AG09309 (cell line): Measurements from ENCODE around the gene BEST4.
"Not testable (repeated sequence)": the region's sequence is repeated elsewhere in the genome, so short reads cannot be mapped to it uniquely, and the experiment has no call there.

Experiments
- DNase-seq: peaks from one replicate; pipeline ENCODE4 v3.0.0-alpha.2; 2010; ENCODE audit warnings: low read depth
- H3K4me3 ChIP-seq: 2 replicates; pipeline ENCODE4 v1.5.1; 2011; ENCODE audit warnings: mild to moderate bottlenecking, low read depth, low read length, moderate library complexity; ENCODE audit not compliant: control insufficient read depth
- TF ChIP-seq, protein P1 (sequence below): IDR thresholded peaks from 2 replicates; pipeline ENCODE4 v1.5.1; 2011; ENCODE audit warnings: mild to moderate bottlenecking, low read depth, low read length, inconsistent platforms; ENCODE audit not compliant: insufficient read depth, control insufficient read depth; ENCODE audit errors: missing control alignments

BEST4 gene

DNA sequence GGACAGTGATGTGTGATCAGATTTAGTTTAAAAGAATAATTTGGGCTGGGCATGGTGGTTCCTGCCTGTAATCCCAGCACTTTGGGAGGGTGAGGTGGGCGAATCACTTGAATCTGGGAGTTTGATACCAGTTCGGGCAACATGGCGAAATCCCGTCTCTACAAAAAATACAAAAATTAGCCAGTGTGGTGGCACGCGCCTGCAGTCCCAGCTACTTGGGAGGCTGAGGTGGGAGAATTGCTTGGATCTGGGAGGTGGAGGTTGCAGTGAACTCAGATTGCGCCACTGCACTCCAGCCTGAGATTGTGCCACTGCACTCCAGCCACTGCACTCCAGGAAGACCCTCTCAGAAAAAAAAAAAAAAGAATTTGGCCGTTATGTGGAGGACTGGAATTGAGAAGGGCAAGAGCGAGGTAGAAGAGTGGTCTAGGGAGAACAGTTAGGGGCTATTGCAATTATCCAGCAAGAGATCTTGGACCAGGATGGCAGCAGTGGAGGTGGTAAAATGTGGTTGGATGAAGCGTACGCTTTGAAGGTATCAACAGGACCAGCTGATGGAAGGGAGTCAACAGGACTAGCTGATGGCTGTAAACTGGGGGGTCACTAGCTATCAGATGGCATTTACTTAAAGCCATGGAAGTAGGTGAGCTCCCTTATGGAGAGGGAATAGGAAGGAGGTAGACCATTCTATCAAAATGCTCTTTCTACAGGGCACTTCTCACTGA, 30.0 kb upstream of the BEST4 start:
- TF ChIP-seq, protein P1, sequence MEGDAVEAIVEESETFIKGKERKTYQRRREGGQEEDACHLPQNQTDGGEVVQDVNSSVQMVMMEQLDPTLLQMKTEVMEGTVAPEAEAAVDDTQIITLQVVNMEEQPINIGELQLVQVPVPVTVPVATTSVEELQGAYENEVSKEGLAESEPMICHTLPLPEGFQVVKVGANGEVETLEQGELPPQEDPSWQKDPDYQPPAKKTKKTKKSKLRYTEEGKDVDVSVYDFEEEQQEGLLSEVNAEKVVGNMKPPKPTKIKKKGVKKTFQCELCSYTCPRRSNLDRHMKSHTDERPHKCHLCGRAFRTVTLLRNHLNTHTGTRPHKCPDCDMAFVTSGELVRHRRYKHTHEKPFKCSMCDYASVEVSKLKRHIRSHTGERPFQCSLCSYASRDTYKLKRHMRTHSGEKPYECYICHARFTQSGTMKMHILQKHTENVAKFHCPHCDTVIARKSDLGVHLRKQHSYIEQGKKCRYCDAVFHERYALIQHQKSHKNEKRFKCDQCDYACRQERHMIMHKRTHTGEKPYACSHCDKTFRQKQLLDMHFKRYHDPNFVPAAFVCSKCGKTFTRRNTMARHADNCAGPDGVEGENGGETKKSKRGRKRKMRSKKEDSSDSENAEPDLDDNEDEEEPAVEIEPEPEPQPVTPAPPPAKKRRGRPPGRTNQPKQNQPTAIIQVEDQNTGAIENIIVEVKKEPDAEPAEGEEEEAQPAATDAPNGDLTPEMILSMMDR = no peak
- H3K4me3 ChIP-seq = no peak overlapping the region
- DNase-seq = no peak

DNA sequence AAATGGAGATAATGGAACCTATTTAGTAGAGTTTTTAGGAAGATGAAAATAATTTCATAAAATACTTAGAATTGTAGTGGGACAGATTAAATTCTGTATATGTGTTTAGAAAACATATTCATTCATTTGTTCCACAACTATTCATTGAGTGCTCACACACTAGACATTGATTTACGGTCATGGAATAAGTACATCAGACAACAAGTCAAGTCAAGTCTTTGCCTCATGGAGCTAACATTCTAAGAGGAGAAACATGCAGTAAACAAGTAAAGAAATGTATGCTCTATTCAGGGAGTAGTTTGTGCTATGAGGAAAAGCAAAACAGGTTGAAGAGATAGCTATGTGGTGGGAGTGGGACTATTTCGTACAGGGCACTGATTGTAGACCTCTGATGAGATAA, 29.3 kb upstream of the BEST4 start:
- DNase-seq = no peak
- H3K4me3 ChIP-seq = no peak overlapping the region
- TF ChIP-seq, protein P1 = no peak

DNA sequence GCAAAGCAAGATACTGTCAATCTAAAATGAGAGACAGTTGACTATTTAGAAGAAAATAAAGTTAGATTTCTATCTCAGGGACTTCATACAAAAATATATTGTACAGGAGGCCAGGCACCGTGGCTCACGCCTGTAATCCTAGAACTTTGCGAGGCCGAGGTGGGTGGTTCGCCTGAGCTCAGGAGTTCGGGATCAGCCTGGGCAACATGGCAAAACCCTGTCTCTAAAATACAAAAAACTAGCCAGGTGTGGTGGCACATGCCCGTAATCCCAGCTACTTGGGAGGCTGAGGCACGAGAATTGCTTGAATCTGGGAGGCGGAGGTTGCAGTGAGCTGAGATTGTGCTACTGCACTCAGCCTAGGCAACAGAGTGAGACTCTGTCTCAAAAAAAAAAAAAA, 28.0 kb upstream of the BEST4 start:
- H3K4me3 ChIP-seq = not testable (repeated sequence)

DNA sequence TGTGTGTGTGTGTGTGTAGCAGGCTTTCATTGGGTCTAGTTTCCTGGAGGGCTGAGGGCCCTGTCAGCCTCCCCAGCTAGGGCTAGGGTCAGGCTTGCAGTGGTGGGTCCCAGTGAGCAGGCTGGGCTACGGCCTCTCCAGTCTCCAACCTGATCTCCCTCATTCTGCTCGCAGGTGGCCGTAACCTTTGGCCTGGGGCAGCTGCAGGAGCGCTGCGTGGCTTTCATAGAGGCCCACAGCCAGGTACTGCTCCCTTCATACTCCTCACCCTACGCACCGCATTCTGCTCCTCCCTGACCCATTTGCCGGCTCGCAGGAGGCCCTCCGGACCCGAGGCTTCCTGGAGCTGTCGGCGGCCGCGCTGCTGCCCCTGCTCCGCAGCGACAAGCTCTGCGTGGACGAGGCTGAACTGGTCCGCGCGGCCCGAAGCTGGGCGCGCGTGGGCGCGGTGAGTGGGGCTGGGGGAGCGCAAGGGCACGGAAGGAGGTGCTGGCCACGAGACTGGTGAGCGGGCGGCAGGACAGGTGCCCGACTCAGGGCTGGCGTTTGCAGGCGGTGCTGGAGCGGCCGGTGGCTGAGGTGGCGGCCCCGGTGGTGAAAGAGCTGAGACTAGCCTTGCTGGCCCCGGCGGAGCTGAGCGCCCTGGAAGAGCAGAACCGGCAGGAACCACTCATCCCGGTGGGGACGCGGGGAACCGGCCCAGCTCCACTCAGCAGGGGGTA, 25.0 kb upstream of the BEST4 start:
- TF ChIP-seq, protein P1 = no peak
- no peak for DNase-seq
- no peak overlapping the region for H3K4me3 ChIP-seq

More for the DNA sequence above, 28.0 kb upstream of the BEST4 start:
- not testable (repeated sequence) for DNase-seq

DNA sequence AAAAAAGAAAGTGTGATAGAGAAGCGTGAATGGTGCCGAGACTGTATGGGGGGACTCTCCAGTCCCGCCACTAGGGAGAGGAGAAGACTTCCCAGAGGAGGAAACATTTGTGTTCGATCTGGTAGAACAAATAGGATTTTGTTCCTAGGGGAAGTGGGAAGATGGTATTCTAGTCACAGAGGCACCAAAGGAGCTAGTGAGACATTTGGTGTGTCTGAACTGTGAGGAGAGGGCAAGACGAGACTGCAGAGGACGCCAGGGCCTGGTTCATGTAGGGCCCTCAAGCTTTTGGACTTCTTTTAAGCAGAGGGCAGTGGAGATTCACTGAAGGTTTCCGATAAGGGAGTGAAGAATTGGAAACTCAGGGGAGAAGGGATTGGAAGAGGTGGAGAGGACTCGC, 23.3 kb upstream of the BEST4 start:
- no peak for DNase-seq
- H3K4me3 ChIP-seq = no peak overlapping the region
- TF ChIP-seq, protein P1 = no peak

DNA sequence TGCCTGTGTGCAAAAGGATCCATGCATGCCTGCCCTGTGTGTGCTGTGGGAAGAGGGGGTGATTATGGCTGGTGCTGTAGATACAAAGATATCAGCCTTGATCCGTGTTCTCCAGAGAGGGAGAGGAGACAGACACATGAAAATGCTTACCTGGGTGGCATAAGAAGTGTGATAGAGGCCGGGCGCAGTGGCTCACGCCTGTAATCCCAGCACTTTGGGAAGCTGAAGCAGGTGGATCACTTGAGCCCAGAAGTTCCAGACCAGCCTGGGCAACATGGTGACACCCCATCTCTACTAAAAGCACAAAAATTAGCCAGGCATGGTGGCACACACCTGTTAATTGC, 22.8 kb upstream of the BEST4 start:
- not testable (repeated sequence) for H3K4me3 ChIP-seq, DNase-seq

DNA sequence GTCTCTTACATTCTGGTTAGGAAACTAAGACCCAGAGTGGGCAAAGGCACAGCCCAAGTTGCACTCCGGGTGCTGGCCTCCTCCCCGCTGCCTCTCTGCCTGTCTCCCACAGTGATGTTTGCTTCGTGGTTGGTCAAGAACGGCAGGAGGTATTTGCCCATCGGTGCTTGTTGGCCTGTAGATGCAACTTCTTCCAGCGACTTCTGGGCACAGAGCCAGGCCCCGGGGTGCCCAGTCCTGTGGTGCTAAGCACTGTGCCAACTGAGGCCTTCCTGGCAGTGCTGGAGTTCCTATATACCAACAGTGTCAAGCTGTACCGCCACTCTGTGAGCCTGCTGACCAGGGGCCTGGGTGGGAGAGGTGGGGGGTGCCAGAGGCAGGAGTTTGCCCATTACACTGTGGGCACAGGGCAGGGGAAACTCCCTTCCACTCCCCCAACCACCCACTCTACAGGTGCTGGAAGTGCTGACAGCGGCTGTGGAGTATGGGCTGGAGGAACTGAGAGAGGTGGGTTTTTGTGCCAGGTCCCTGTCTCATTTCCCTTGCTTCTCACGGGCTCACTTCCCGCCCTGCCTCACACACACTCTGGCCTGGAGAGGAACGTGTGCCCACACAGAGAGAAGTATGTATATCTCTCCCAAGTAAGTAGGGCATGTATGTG, 22.3 kb upstream of the BEST4 start:
- DNase-seq = no peak
- H3K4me3 ChIP-seq = peak overlapping the region; percentile 42
- TF ChIP-seq, protein P1 = no peak
